Mesenchymal stem cell (in vitro differentiated cells and primary cell): ENCODE data around the gene MYL7.

Experiments used
- DNase-seq: peaks from one replicate; pipeline ENCODE4 v3.0.0-alpha.2; 2013
- H2AFZ ChIP-seq: one replicate; pipeline ENCODE4 v1.6.1; 2013; ENCODE audit warnings: low read depth, mild to moderate bottlenecking, control low read depth, inconsistent platforms, low read length, moderate library complexity
- H2AK5ac ChIP-seq: 2 replicates; pipeline ENCODE4 v1.6.1; 2013; ENCODE audit warnings: low read length, moderate library complexity, mild to moderate bottlenecking, inconsistent platforms; ENCODE audit not compliant: severe bottlenecking
- H2BK120ac ChIP-seq: one replicate; pipeline ENCODE4 v1.6.1; 2013; ENCODE audit warnings: low read depth, mild to moderate bottlenecking, inconsistent platforms, low read length, moderate library complexity
- H2BK12ac ChIP-seq, 2 experiments: one replicate each; pipeline ENCODE4 v1.6.1; 2013; ENCODE audit warnings: inconsistent platforms in 2 of 2, low read length in 2 of 2, mild to moderate bottlenecking in 2 of 2, moderate library complexity in 2 of 2, control low read depth in 1 of 2
- H2BK15ac ChIP-seq: one replicate; pipeline ENCODE4 v1.6.1; 2013; ENCODE audit warnings: mild to moderate bottlenecking, low read depth, inconsistent platforms; ENCODE audit not compliant: poor library complexity, severe bottlenecking
- H2BK5ac ChIP-seq: 2 replicates; pipeline ENCODE4 v1.6.1; 2013; ENCODE audit warnings: low read depth, mild to moderate bottlenecking, low read length, control low read depth, inconsistent platforms; ENCODE audit not compliant: poor library complexity, severe bottlenecking
- H3K14ac ChIP-seq, 2 experiments: one replicate each; pipeline ENCODE4 v1.6.1; 2013; ENCODE audit warnings: inconsistent platforms in 2 of 2, low read length in 2 of 2, control low read depth in 1 of 2, mild to moderate bottlenecking in 1 of 2, moderate library complexity in 1 of 2
- H3K18ac ChIP-seq, 2 experiments: one replicate each; pipeline ENCODE4 v1.6.1; 2013; ENCODE audit warnings: inconsistent platforms in 2 of 2, low read length in 2 of 2, control low read depth in 1 of 2, low read depth in 1 of 2, mild to moderate bottlenecking in 1 of 2
- H3K23ac ChIP-seq, 2 experiments: one replicate each; pipeline ENCODE4 v1.6.1; 2013; ENCODE audit warnings: inconsistent platforms in 2 of 2, low read length in 2 of 2, mild to moderate bottlenecking in 2 of 2, moderate library complexity in 2 of 2, control low read depth in 1 of 2
- H3K27ac ChIP-seq: 2 replicates; pipeline ENCODE4 v1.5.1; 2013; ENCODE audit warnings: mild to moderate bottlenecking, moderate library complexity, low read length, control low read depth, inconsistent platforms; ENCODE audit not compliant: poor library complexity, severe bottlenecking
- H3K27me3 ChIP-seq, 2 experiments: 2 replicates each; pipeline versions ENCODE4 v1.6.1 to v1.7.0; 2013; ENCODE audit warnings: low read length in 2 of 2, mild to moderate bottlenecking in 2 of 2, moderate library complexity in 2 of 2, control low read depth in 1 of 2, inconsistent platforms in 1 of 2; ENCODE audit not compliant: control insufficient read depth in 1 of 2, insufficient read depth in 1 of 2
- H3K36me3 ChIP-seq, 2 experiments: 2 replicates each; pipeline versions ENCODE4 v1.6.1 to v1.7.0; 2013; ENCODE audit warnings: low read length in 2 of 2, control low read depth in 1 of 2, inconsistent platforms in 1 of 2, low read depth in 1 of 2, mild to moderate bottlenecking in 1 of 2; ENCODE audit not compliant: insufficient read depth in 2 of 2, control insufficient read depth in 1 of 2
- H3K4ac ChIP-seq, 2 experiments: one replicate each; pipeline ENCODE4 v1.6.1; 2013; ENCODE audit warnings: inconsistent platforms in 2 of 2, low read length in 2 of 2, mild to moderate bottlenecking in 2 of 2, moderate library complexity in 2 of 2, control low read depth in 1 of 2, low read depth in 1 of 2
- H3K4me1 ChIP-seq: 2 replicates; pipeline ENCODE4 v1.6.1; 2013; ENCODE audit warnings: low read depth, low read length, control low read depth; ENCODE audit not compliant: control insufficient read depth, insufficient read depth
- H3K4me2 ChIP-seq: 2 replicates; pipeline ENCODE4 v1.6.1; 2013; ENCODE audit warnings: low read length, mild to moderate bottlenecking, inconsistent platforms; ENCODE audit not compliant: poor library complexity, severe bottlenecking
- H3K4me3 ChIP-seq, 2 experiments: 2 replicates each; pipeline versions ENCODE4 v1.5.1 to v1.7.0; 2013; ENCODE audit warnings: low read length in 2 of 2, mild to moderate bottlenecking in 2 of 2, control low read depth in 1 of 2, low read depth in 1 of 2; ENCODE audit not compliant: insufficient read depth in 1 of 2
- H3K79me1 ChIP-seq: replicated peaks from 2 replicates; pipeline ENCODE4 v1.6.1; 2013; ENCODE audit warnings: mild to moderate bottlenecking, control low read depth, low read length, inconsistent platforms; ENCODE audit not compliant: poor library complexity, severe bottlenecking
- H3K9ac ChIP-seq: 2 replicates; pipeline ENCODE4 v1.7.0; 2013; ENCODE audit warnings: mild to moderate bottlenecking, low read length, moderate library complexity
- H3K9me3 ChIP-seq: 2 replicates; pipeline ENCODE4 v1.7.0; 2013; ENCODE audit warnings: mild to moderate bottlenecking, low read length; ENCODE audit not compliant: control insufficient read depth
- H4K8ac ChIP-seq: one replicate; pipeline ENCODE4 v1.6.1; 2013; ENCODE audit warnings: inconsistent platforms, mild to moderate bottlenecking, low read length, moderate library complexity
- H4K91ac ChIP-seq: one replicate; pipeline ENCODE4 v1.6.1; 2013; ENCODE audit warnings: mild to moderate bottlenecking, low read length, inconsistent platforms
- WGBS: methylation state at CpG from one replicate; pipeline ENCODE4 v1.1.7; 2013; ENCODE audit warnings: mixed read lengths; 5-methylcytosine and 5-hydroxymethylcytosine counted together

MYL7 gene

DNA sequence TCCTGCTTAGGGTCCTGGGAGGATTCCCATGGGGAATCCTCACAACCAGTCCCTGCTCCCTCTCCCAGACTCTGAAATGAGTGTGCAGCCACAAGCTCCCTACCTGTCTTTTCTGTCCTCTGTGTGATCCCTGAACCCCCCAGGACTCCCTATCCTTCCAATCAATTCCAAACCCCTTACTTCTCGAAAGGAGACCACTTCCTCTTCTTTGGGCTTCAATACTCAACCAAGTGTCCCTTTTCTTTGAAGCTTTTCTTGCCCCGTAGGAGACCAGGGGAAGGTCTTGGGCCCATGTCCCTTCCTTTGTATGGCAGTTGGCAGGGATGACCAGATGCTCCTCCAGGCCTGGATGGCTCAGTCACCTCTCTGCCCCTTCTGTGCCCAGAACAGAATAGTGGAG, 35.3 kb downstream of the MYL7 start:
- Histone ChIP-seq H2AK5ac (peak overlapping the region; percentile 34), H3K36me3 (peaks cover 43 to 49% of the 10 kb centered on the region in 2 experiments), H4K8ac (no peak overlapping the region), H3K9ac (peak overlapping the region; percentile 88), H4K91ac (no peak overlapping the region), H2BK12ac (peak overlapping the region; percentile 1 to 66), H3K14ac (peak overlapping the region in 1 of 2 experiments; percentile 32), H3K4me1 (peaks cover 73% of the 10 kb centered on the region), H3K4me3 (peak overlapping the region; percentile 65 to 91), H2BK5ac (no peak overlapping the region), H3K4me2 (peak overlapping the region; percentile 79), H3K9me3 (no peaks in the 10 kb centered on the region), H3K4ac (no peak overlapping the region), H3K27ac (peak overlapping the region; percentile 42), H2AFZ (no peak overlapping the region), H2BK15ac (no peak overlapping the region), H3K79me1 (peaks cover 12% of the 10 kb centered on the region), H3K23ac (no peak overlapping the region), H2BK120ac (no peak overlapping the region), H3K18ac (peak overlapping the region; percentile 14 to 75), H3K27me3 (no peaks in the 10 kb centered on the region)
- 96% methylated on average over 2 of the region's 2 CpGs for WGBS
- no peak for DNase-seq

DNA sequence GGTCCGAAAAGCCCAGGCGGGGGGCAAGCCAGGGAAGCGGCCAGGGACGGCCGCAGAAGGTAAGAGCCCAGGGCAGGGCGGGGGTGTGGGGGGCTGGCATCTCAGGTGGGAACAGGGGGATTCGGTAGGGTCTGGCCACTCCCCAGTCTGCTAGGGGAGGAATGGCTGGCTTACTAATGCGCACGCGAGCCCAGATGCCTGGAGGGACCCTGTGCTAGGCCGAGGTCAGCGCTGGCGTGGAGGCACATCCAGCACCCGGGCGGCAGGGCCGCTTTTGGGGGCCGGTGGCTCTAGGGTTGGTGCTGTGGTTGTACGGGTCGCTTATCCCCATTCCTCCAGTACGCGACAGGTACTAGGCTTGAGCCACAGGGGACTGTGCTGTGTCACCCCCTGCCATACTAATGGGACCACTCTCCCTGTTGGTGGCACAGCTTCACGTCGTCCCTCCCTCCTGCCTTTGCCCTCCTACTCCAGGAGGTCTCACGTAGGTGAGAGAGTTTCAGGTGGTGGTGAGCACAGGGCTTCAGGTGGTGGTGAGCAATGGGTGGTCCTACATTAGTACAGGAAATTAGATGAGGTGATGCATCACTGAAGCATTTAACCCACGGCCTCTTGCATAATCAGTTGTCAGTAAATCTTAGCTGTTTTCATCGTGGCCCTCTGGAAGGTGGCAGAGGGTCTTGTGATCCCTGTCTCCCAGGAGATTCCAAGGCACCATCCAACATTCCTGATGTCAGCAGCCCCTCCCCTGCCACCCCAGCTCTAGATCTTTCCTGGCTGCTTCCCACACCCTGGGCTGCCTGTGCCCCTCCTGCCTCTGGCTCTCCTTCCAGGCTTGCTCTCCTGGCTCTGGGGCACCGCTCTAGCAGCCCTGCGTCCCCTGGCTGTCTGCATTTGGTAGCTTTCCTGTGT, 36.0 kb downstream of the MYL7 start:
- peak overlapping the region; percentile 43 for H2AK5ac ChIP-seq

DNA sequence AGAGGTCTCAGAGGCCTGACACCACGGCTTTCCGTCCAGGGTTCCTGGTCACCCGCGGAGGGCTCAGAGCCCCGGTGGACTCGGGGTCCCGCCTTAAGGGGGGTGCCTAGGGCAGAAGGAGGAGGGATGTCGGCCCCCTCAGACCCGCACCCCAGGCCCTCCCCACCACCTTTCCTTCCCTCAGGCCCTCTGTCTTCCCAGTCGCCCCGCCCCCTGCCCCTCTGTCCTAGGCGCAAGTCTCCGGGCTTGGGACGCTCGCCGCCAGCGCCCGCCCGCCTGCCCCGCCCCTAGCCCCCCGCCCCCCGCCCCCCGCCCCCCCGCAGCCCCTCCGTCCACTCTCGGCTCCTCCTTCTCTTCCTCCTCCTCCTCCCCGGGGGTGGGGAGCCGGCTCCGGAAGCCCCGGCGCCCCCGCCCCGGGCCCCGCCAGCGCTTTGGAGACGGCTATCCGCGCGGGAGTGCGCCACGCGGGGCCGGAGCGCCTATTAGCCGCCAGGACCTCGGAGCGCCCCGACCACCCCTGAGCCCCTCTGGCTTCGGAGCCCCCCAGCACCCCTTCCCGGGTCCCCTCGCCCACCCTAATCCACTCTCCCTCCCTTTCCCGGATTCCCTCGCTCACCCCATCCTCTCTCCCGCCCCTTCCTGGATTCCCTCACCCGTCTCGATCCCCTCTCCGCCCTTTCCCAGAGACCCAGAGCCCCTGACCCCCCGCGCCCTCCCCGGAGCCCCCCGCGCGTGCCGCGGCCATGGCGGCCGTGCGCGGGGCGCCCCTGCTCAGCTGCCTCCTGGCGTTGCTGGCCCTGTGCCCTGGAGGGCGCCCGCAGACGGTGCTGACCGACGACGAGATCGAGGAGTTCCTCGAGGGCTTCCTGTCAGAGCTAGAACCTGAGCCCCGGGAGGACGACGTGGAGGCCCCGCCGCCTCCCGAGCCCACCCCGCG, 36.9 kb downstream of the MYL7 start, which contains the start of gene AEBP1:
TSS of gene AEBP1 (plus strand) at position 423 of the 937 bp plus-strand sequence. CDS start at position 744, 321 bp downstream.
- Histone ChIP-seq H4K8ac (peak within 1 kb of the TSS; percentile 93), H3K9me3 (no peaks in the 10 kb centered on the region), H4K91ac (peak within 1 kb of the TSS; percentile 88), H3K14ac (peak within 1 kb of the TSS in 1 of 2 experiments; percentile 78), H3K79me1 (peaks cover 4% of the 10 kb centered on the region), H3K23ac (no peak within 1 kb of the TSS), H2BK5ac (peak within 1 kb of the TSS; percentile 63), H2BK12ac (peak within 1 kb of the TSS; percentile 47 to 59), H2BK15ac (peak within 1 kb of the TSS; percentile 97), H2AK5ac (peak within 1 kb of the TSS; percentile 50), H3K18ac (peak within 1 kb of the TSS; percentile 61 to 82), H3K4ac (peak within 1 kb of the TSS; percentile 6 to 88), H3K4me2 (peak within 1 kb of the TSS; percentile 79), H3K27me3 (no peaks in the 10 kb centered on the region), H3K27ac (peak within 1 kb of the TSS; percentile 57), H3K4me3 (peak within 1 kb of the TSS; percentile 65 to 91), H3K9ac (peak within 1 kb of the TSS; percentile 88), H2AFZ (no peak within 1 kb of the TSS), H3K36me3 (peaks cover 28 to 33% of the 10 kb centered on the region in 2 experiments), H3K4me1 (peaks cover 65% of the 10 kb centered on the region), H2BK120ac (peak within 1 kb of the TSS; percentile 94)
- WGBS: 2% methylated on average over 49 of the region's 87 CpGs
- peak; percentile 55 for DNase-seq

More for the DNA sequence above, 36.0 kb downstream of the MYL7 start:
- Histone ChIP-seq H3K36me3 (peaks cover 35 to 42% of the 10 kb centered on the region in 2 experiments), H3K9me3 (no peaks in the 10 kb centered on the region), H3K79me1 (peaks cover 12% of the 10 kb centered on the region), H2BK120ac (peak overlapping the region; percentile 94), H3K4ac (peak overlapping the region; percentile 2 to 88), H2BK15ac (peak overlapping the region; percentile 97), H3K4me2 (peak overlapping the region; percentile 79), H2BK5ac (peak overlapping the region; percentile 63), H3K27ac (peak overlapping the region; percentile 42), H2BK12ac (peak overlapping the region; percentile 59 to 66), H3K4me3 (peak overlapping the region; percentile 65 to 91), H3K18ac (peak overlapping the region; percentile 75 to 82), H3K4me1 (peaks cover 73% of the 10 kb centered on the region), H3K14ac (peak overlapping the region in 1 of 2 experiments; percentile 78), H3K9ac (peak overlapping the region; percentile 88), H3K23ac (no peak overlapping the region), H4K91ac (peak overlapping the region; percentile 88), H2AFZ (no peak overlapping the region), H4K8ac (peak overlapping the region; percentile 93), H3K27me3 (no peaks in the 10 kb centered on the region)
- 7% methylated on average over 25 of the region's 28 CpGs for WGBS
- DNase-seq: peak; percentile 79
